GM12878 (cell line): ENCODE data around the gene KLHL7. TPM values are rescaled to one million over a fixed set of nuclear protein-coding genes. Genes with fewer than 3 reads are reported as not detected.

ENCODE experiments used
- ATAC-seq: fragments of 200-7000 bp; cut with Tn5 transposase; 3 replicates; pipeline ENCODE4 v1.9.1; 2020; ENCODE audit warnings: mild to moderate bottlenecking, moderate library complexity
- BruUV-seq: library from RNA; stranded (reverse); fragments of 400-500 nt; replicated peaks from 2 replicates; lab custom pipeline; 2021; lab: Mats Ljungman, UMichigan
- CTCF ChIA-PET: fragments of 300-600 bp; sonication (Branson Sonifier 250); formaldehyde crosslinking; extraction: SDS; loops from one replicate; lab custom pipeline; 2021; ENCODE audit warnings: inconsistent platforms; lab: Yijun Ruan, JAX
- POLR2A ChIA-PET: fragments of 350-600 bp; formaldehyde crosslinking; extraction: SDS; loops from one replicate; lab custom pipeline; 2021; ENCODE audit warnings: inconsistent platforms; lab: Charles Lee
- RAD21 ChIA-PET: fragments of 300-600 bp; sonication (Branson Sonifier 250); formaldehyde crosslinking; loops from one replicate; lab custom pipeline; 2023; ENCODE audit warnings: antibody characterized with exemption; ENCODE audit not compliant: unreplicated experiment; lab: Charles Lee
- SMC1A ChIA-PET: fragments of 300-600 bp; sonication (Branson Sonifier 250); formaldehyde crosslinking; loops from one replicate; lab custom pipeline; 2023; ENCODE audit not compliant: unreplicated experiment, uncharacterized antibody; lab: Charles Lee
- DNase-seq: peaks from one replicate; pipeline ENCODE4 v3.0.0-alpha.2; 2011; ENCODE audit warnings: low read depth, low spot score
- FAIRE-seq: peaks from 3 replicates; lab custom pipeline; 2011; peaks lifted over from hg19 to GRCh38; lab: Jason Lieb, UNC
- H2AFZ ChIP-seq: 2 replicates; pipeline ENCODE4 v1.6.0; 2011; ENCODE audit warnings: low read depth, low read length, control low read depth; ENCODE audit not compliant: control insufficient read depth
- H3K27ac ChIP-seq: 2 replicates; pipeline ENCODE4 v1.5.1; 2011; ENCODE audit warnings: control low read depth; ENCODE audit not compliant: control insufficient read depth, insufficient read depth
- H3K27me3 ChIP-seq, 2 experiments: replicated peaks in 1 of 2; 2 replicates each; pipeline versions ENCODE4 v1.6.0 to v1.6.1; 2011; ENCODE audit warnings: low read length in 1 of 2; ENCODE audit not compliant: control insufficient read depth in 2 of 2, insufficient read depth in 2 of 2
- H3K36me3 ChIP-seq, 2 experiments: 2 replicates each; pipeline ENCODE4 v1.5.1; 2011; ENCODE audit warnings: low read length in 1 of 2; ENCODE audit not compliant: control insufficient read depth in 2 of 2, insufficient read depth in 2 of 2
- H3K4me1 ChIP-seq: 2 replicates; pipeline ENCODE4 v1.6.1; 2011; ENCODE audit warnings: mild to moderate bottlenecking, low read length, moderate library complexity, mixed read lengths; ENCODE audit not compliant: control insufficient read depth, insufficient read depth
- H3K4me2 ChIP-seq: 2 replicates; pipeline ENCODE4 v1.6.0; 2011; ENCODE audit warnings: control low read depth; ENCODE audit not compliant: control insufficient read depth, insufficient read depth
- H3K4me3 ChIP-seq: fragments of 200-600 bp; sonication (generic); 2 replicates; pipeline ENCODE4 v1.5.1; 2016
- H3K79me2 ChIP-seq: 2 replicates; pipeline ENCODE4 v1.6.0; 2011; ENCODE audit warnings: low read length; ENCODE audit not compliant: control insufficient read depth, insufficient read depth
- H3K9ac ChIP-seq: 2 replicates; pipeline ENCODE4 v1.8.0; 2011; ENCODE audit warnings: low read length, control low read depth, mixed read lengths; ENCODE audit not compliant: control insufficient read depth, insufficient read depth
- H3K9me3 ChIP-seq: replicated peaks from 3 replicates; pipeline ENCODE4 v1.5.1; 2011; ENCODE audit warnings: mild to moderate bottlenecking, low read length; ENCODE audit not compliant: control insufficient read depth, insufficient read depth
- H4K20me1 ChIP-seq: 2 replicates; pipeline ENCODE4 v1.6.0; 2011; ENCODE audit not compliant: control insufficient read depth, insufficient read depth
- FOS ChIP-seq: IDR thresholded peaks from 3 replicates; pipeline ENCODE4 v1.6.1; 2011; ENCODE audit warnings: borderline replicate concordance; ENCODE audit not compliant: insufficient read length; ENCODE audit errors: extremely low read depth
- WGBS: methylation state at CpG from one replicate; pipeline ENCODE4 v1.1.6; 2016; ENCODE audit warnings: low lambda C conversion rate; ENCODE audit not compliant: insufficient replicate concordance, insufficient coverage; ENCODE audit errors: missing lambda C conversion rate; 5-methylcytosine and 5-hydroxymethylcytosine counted together
- in situ Hi-C: fragments of 300-500 bp; cut with MboI; formaldehyde crosslinking; loops from 9 replicates; pipeline ENCODE4 v1.14.3; 2018; ENCODE audit warnings: mixed read lengths
- intact Hi-C: fragments of 100-400 bp; cut with micrococcal nuclease; formaldehyde crosslinking; loops from one replicate; pipeline ENCODE4 v1.14.2; 2022; ENCODE audit not compliant: unreplicated experiment
- polyA plus RNA-seq, 11 experiments: library from polyadenylated mRNA; depleted of rRNA in 4 of 11; unstranded in 6 of 11; stranded (reverse) in 5 of 11; fragments of >200 nt; fragmentation: Nextera tagmentation in 4 of 11; fragmentation: Illumina TruSeq in 1 of 11; extraction: Ambion mirVana in 4 of 11; extraction: Trizol in 1 of 11; gene quantifications; 1 replicate in 1 of 11; 2 replicates in 10 of 11; pipeline versions ENCODE4 v1.2.1 to v1.2.3, GENCODE V29; 2011 to 2016; ENCODE audit warnings: inconsistent platforms in 2 of 11, missing spikeins in 2 of 11, low read depth in 1 of 11
- total RNA-seq, 4 experiments: library from RNA; depleted of rRNA in 3 of 4; stranded (reverse); fragments of >200 nt in 3 of 4; fragmentation: Illumina TruSeq in 1 of 4; extraction: Trizol in 1 of 4; gene quantifications; 2 replicates each; pipeline versions ENCODE4 v1.2.1 to v1.2.3, GENCODE V29; 2013 to 2021
- TF ChIP-seq, protein P1 (sequence below): fragments of 450-650 bp; IDR thresholded peaks from 2 replicates; pipeline ENCODE4 v1.6.1; 2017; ENCODE audit warnings: mild to moderate bottlenecking, moderate library complexity

Gene KLHL7
- total and polyA plus RNA-seq, 10 of the 15 experiments (the other 5 are each of a cell fraction or from before 2014, with no cell fraction given): 6.4 to 38.7 (median 20.9) TPM

DNA sequence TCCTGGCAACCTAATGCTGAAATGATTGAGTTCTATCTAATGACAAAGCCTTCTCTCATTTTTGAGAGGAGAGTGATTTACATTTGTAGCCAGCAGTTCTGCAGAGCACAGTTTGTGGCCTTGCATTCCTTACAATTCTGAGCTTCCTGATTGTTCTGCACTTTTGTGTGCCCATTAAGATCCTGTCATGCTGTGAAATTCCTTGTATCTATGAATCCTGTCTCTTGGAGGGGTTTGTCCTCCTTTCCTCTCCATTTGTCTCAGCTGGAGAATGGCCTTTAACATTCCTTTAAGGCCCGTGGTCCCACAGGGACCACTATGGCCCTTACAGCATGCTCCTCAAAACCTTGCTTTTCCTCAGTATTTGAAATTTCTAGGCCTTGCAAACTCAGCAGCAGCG is 10.4 kb downstream of the KLHL7 start (continued):
- TF ChIP-seq, protein P1, sequence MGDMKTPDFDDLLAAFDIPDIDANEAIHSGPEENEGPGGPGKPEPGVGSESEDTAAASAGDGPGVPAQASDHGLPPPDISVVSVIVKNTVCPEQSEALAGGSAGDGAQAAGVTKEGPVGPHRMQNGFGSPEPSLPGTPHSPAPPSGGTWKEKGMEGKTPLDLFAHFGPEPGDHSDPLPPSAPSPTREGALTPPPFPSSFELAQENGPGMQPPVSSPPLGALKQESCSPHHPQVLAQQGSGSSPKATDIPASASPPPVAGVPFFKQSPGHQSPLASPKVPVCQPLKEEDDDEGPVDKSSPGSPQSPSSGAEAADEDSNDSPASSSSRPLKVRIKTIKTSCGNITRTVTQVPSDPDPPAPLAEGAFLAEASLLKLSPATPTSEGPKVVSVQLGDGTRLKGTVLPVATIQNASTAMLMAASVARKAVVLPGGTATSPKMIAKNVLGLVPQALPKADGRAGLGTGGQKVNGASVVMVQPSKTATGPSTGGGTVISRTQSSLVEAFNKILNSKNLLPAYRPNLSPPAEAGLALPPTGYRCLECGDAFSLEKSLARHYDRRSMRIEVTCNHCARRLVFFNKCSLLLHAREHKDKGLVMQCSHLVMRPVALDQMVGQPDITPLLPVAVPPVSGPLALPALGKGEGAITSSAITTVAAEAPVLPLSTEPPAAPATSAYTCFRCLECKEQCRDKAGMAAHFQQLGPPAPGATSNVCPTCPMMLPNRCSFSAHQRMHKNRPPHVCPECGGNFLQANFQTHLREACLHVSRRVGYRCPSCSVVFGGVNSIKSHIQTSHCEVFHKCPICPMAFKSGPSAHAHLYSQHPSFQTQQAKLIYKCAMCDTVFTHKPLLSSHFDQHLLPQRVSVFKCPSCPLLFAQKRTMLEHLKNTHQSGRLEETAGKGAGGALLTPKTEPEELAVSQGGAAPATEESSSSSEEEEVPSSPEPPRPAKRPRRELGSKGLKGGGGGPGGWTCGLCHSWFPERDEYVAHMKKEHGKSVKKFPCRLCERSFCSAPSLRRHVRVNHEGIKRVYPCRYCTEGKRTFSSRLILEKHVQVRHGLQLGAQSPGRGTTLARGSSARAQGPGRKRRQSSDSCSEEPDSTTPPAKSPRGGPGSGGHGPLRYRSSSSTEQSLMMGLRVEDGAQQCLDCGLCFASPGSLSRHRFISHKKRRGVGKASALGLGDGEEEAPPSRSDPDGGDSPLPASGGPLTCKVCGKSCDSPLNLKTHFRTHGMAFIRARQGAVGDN: no peak

DNA sequence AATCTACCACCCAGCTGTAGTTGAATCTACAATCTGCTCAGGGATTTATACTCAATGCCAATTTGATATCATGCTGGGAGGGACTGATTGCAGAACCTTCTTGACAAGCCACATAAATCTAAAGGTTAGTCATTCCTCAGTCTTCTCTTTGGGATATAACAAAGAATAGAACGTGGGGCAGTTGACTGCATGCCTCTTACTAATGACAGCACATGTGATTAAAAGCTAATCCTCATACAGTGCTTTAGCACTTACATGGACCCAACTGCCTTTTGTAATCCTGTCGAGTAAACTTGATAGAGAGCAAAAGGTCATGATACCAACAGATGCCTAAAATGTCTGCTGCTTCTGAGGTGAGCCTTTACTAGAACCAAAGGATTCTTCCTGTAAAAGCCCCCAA is 12.3 kb downstream of the KLHL7 start:
- Histone ChIP-seq H3K9ac (no peak overlapping the region), H3K4me3 (no peak overlapping the region), H3K4me2 (no peak overlapping the region), H3K27me3 (no peaks in the 10 kb centered on the region), H3K79me2 (no peaks in the 10 kb centered on the region), H3K4me1 (no peaks in the 10 kb centered on the region), H4K20me1 (no peaks in the 10 kb centered on the region), H3K36me3 (no peaks in the 10 kb centered on the region), H3K9me3 (no peaks in the 10 kb centered on the region), H3K27ac (no peak overlapping the region), H2AFZ (no peak overlapping the region)
- ChIA-PET SMC1A (interaction anchor here (1.0 to 1.7 kb wide), 2 partner anchors 19 to 60 kb away, joined by 3 read pairs; no protein-coding TSS in a partner anchor), RAD21 (no interaction called here), POLR2A (no interaction called here), CTCF (no interaction called here)
- TF ChIP-seq FOS: no peak
- DNase-seq: no peak
- intact Hi-C loops: no loop called here
- 18% methylated on average over 2 of the region's 2 CpGs for WGBS
- FAIRE-seq: no peak
- BruUV-seq: no TSS peak
- in situ Hi-C loops: no loop called here
- ATAC-seq: no peak
